Keratinocyte (primary cell): ENCODE results near the gene FARP2. TPM values are rescaled to one million over a fixed set of nuclear protein-coding genes. Genes with fewer than 3 reads are reported as not detected.

Experiments
- DNase-seq: peaks from one replicate; pipeline ENCODE4 v3.0.0-alpha.2; 2011; ENCODE audit warnings: low read depth, missing footprints, low spot score
- FAIRE-seq: peaks from 2 replicates; lab custom pipeline; 2011; peaks lifted over from hg19 to GRCh38; lab: Jason Lieb, UNC
- H2AFZ ChIP-seq: 2 replicates; pipeline ENCODE4 v1.6.0; 2012; ENCODE audit warnings: low read length, control low read depth, inconsistent platforms; ENCODE audit not compliant: control insufficient read depth
- H3K27ac ChIP-seq: 2 replicates; pipeline ENCODE4 v1.5.1; 2011; ENCODE audit warnings: low read length; ENCODE audit not compliant: control insufficient read depth, insufficient read depth
- H3K27me3 ChIP-seq: 3 replicates; pipeline ENCODE4 v1.6.0; 2011; ENCODE audit warnings: low read length; ENCODE audit not compliant: control insufficient read depth, insufficient read depth; ENCODE audit errors: extremely low read depth
- H3K36me3 ChIP-seq, 2 experiments: 2 replicates in 1 of 2; 3 replicates in 1 of 2; pipeline ENCODE4 v1.5.1; 2011; ENCODE audit warnings: low read length in 2 of 2, mild to moderate bottlenecking in 1 of 2; ENCODE audit not compliant: control insufficient read depth in 2 of 2, insufficient read depth in 2 of 2; ENCODE audit errors: extremely low read depth in 1 of 2
- H3K4me1 ChIP-seq: 3 replicates; pipeline ENCODE4 v1.5.1; 2011; ENCODE audit warnings: low read length; ENCODE audit not compliant: control insufficient read depth, insufficient read depth; ENCODE audit errors: extremely low read depth
- H3K4me2 ChIP-seq: 3 replicates; pipeline ENCODE4 v1.6.0; 2011; ENCODE audit warnings: low read depth, low read length; ENCODE audit not compliant: control insufficient read depth, insufficient read depth; ENCODE audit errors: extremely low read depth
- H3K4me3 ChIP-seq, 3 experiments: fragments of 200-600 bp in 1 of 3; sonication (generic) in 1 of 3; 2 replicates in 2 of 3; 3 replicates in 1 of 3; pipeline ENCODE4 v1.5.1; 2011 to 2016; ENCODE audit warnings: low read length in 3 of 3, mild to moderate bottlenecking in 3 of 3, control low read depth in 2 of 3, inconsistent platforms in 1 of 3, low read depth in 1 of 3, mixed read lengths in 1 of 3, mixed run types in 1 of 3, moderate library complexity in 1 of 3; ENCODE audit not compliant: control insufficient read depth in 2 of 3, insufficient read depth in 2 of 3; ENCODE audit errors: extremely low read depth in 1 of 3
- H3K79me2 ChIP-seq: 2 replicates; pipeline ENCODE4 v1.6.0; 2012; ENCODE audit warnings: low read length; ENCODE audit not compliant: control insufficient read depth, insufficient read depth
- H3K9ac ChIP-seq: 3 replicates; pipeline ENCODE4 v1.6.0; 2011; ENCODE audit warnings: low read length; ENCODE audit not compliant: control insufficient read depth, insufficient read depth; ENCODE audit errors: extremely low read depth
- H3K9me1 ChIP-seq: 3 replicates; pipeline ENCODE4 v1.6.0; 2011; ENCODE audit warnings: low read length; ENCODE audit not compliant: control insufficient read depth, insufficient read depth; ENCODE audit errors: extremely low read depth
- H3K9me3 ChIP-seq: 2 replicates; pipeline ENCODE4 v1.5.1; 2012; ENCODE audit warnings: low read depth, low read length; ENCODE audit not compliant: control insufficient read depth
- H4K20me1 ChIP-seq: 3 replicates; pipeline ENCODE4 v1.6.0; 2011; ENCODE audit warnings: low read length; ENCODE audit not compliant: control insufficient read depth, insufficient read depth; ENCODE audit errors: extremely low read depth
- CTCF ChIP-seq, 3 experiments: IDR thresholded peaks in 1 of 3; conservative IDR thresholded peaks in 1 of 3; optimal IDR thresholded peaks in 1 of 3; 2 replicates in 2 of 3; 3 replicates in 1 of 3; pipeline versions ENCODE3 to v1.5.1; 2011; ENCODE audit warnings: low read length in 3 of 3, mild to moderate bottlenecking in 3 of 3, moderate library complexity in 2 of 3, control low read depth in 1 of 3, inconsistent platforms in 1 of 3; ENCODE audit not compliant: insufficient read depth in 2 of 3; ENCODE audit errors: extremely low read depth in 1 of 3
- EZH2 ChIP-seq: IDR thresholded peaks from one replicate; pipeline ENCODE4 v1.6.1; 2012; ENCODE audit warnings: inconsistent platforms, mild to moderate bottlenecking, low read length, moderate library complexity
- dilution Hi-C: fragments of 300-500 bp; cut with MboI; formaldehyde crosslinking; loops from one replicate; pipeline ENCODE4 v1.7.0; 2020; ENCODE audit warnings: low sequenced_read_pairs; ENCODE audit not compliant: extremely low pct_ligation_motif_present
- polyA plus RNA-seq, 5 experiments: library from polyadenylated mRNA; depleted of rRNA in 3 of 5; stranded (reverse) in 3 of 5; stranded (forward) in 1 of 5; unstranded in 1 of 5; fragments of >200 nt; gene quantifications; 1 replicate in 1 of 5; 2 replicates in 3 of 5; 3 replicates in 1 of 5; pipeline versions ENCODE4 v1.2.1 to v1.2.3, GENCODE V29; 2011 to 2012; ENCODE audit warnings: missing spikeins in 2 of 5, low read depth in 1 of 5, low replicate concordance in 1 of 5

Gene FARP2
- polyA plus RNA-seq, 1 donor (not counting 4 experiments of a cell fraction or from before 2014, with no cell fraction given) = 39.3 TPM

GRCh38 chr2:241534293-241534692 lies 178.2 kb downstream of the FARP2 start:
- TF ChIP-seq EZH2 = no peak
- no peak for TF ChIP-seq CTCF (optimal IDR thresholded peaks at IDR 0.05 in 1 of 3, IDR thresholded peaks at IDR 0.05 in 1 of 3, conservative IDR thresholded peaks at IDR 0.05 in 1 of 3; ENCODE audit: extremely low read depth in 1 of 3, insufficient read depth in 2 of 3, low read length in 3 of 3)
- H3K9me1 ChIP-seq = no peaks in the 10 kb centered on the region
- H4K20me1 ChIP-seq = no peaks in the 10 kb centered on the region
- no peak overlapping the region for H3K4me2 ChIP-seq
- DNase-seq (no peak), FAIRE-seq (no peak)
- peaks cover 16% of the 10 kb centered on the region for H3K27me3 ChIP-seq
- dilution Hi-C loops = no loop called here
- no peaks in the 10 kb centered on the region for H3K9me3 ChIP-seq
- no peak overlapping the region for H3K4me3 ChIP-seq
- H3K36me3 ChIP-seq = no peaks in the 10 kb centered on the region
- no peak overlapping the region for H2AFZ ChIP-seq
- no peak overlapping the region for H3K27ac ChIP-seq
- H3K9ac ChIP-seq = no peak overlapping the region
- peaks cover 3% of the 10 kb centered on the region for H3K4me1 ChIP-seq
- no peaks in the 10 kb centered on the region for H3K79me2 ChIP-seq

- dilution Hi-C loops = no loop called here
- no peak overlapping the region for H3K4me2 ChIP-seq
- no peak overlapping the region for H3K27ac ChIP-seq
- no peak overlapping the region for H2AFZ ChIP-seq
- no peak for FAIRE-seq
- H3K9ac ChIP-seq = no peak overlapping the region
- no peak for TF ChIP-seq EZH2
- no peak for TF ChIP-seq CTCF (optimal IDR thresholded peaks at IDR 0.05 in 1 of 3, IDR thresholded peaks at IDR 0.05 in 1 of 3, conservative IDR thresholded peaks at IDR 0.05 in 1 of 3; ENCODE audit: extremely low read depth in 1 of 3, insufficient read depth in 2 of 3, low read length in 3 of 3)
- no peaks in the 10 kb centered on the region for H3K36me3 ChIP-seq
- no peaks in the 10 kb centered on the region for H3K9me1 ChIP-seq
- no peak for DNase-seq
- H3K4me3 ChIP-seq = no peak overlapping the region
- no peaks in the 10 kb centered on the region for H3K9me3 ChIP-seq
- H3K4me1 ChIP-seq = peaks cover 3% of the 10 kb centered on the region
- H4K20me1 ChIP-seq = no peaks in the 10 kb centered on the region
- peaks cover 16% of the 10 kb centered on the region for H3K27me3 ChIP-seq
- H3K79me2 ChIP-seq = no peaks in the 10 kb centered on the region
Measured at GRCh38 chr2:241534701-241535375, 178.8 kb downstream of the FARP2 start.
